GM18508 (cell line): Measurements from ENCODE around the gene ATP5F1D.
"Not testable (repeated sequence)": the region's sequence is repeated elsewhere in the genome, so short reads cannot be mapped to it uniquely, and the experiment has no call there.

Experiments used
- ATAC-seq: cut with Tn5 transposase; IDR thresholded peaks from one replicate; pipeline ENCODE4 v1.9.1; 2021; ENCODE audit warnings: moderate number of reproducible peaks; ENCODE audit not compliant: insufficient read depth, unreplicated experiment

The ATP5F1D gene

GRCh38 chr19:1241417-1242095 lies at the start of gene ATP5F1D:
Gene ATP5F1D (plus strand): TSS chr19:1241751. CDS start chr19:1241851, 100 bp downstream.
- ATAC-seq, result no peak

GRCh38 chr19:1199531-1199930 lies 42.0 kb upstream of the ATP5F1D start:
- ATAC-seq, result no peak

- not testable (repeated sequence) for ATAC-seq
These were observed 40.9 kb upstream of the ATP5F1D start for GRCh38 chr19:1200614-1201013.

- ATAC-seq, result peak; percentile 53
These were observed 36.1 kb upstream of the ATP5F1D start, which contains the start of gene STK11 for GRCh38 chr19:1205114-1206099. Gene STK11 (plus strand): TSS chr19:1205778. CDS start chr19:1206914, 1,136 bp downstream.

GRCh38 chr19:1206150-1206863 lies 35.2 kb upstream of the ATP5F1D start:
- ATAC-seq, result no peak

- no peak for ATAC-seq
These were observed 34.6 kb upstream of the ATP5F1D start for GRCh38 chr19:1206864-1207450.

- ATAC-seq, result not testable (repeated sequence)
These were observed 32.7 kb upstream of the ATP5F1D start for GRCh38 chr19:1208830-1209229.

GRCh38 chr19:1210227-1210538 lies 31.4 kb upstream of the ATP5F1D start:
- ATAC-seq, result no peak

GRCh38 chr19:1211494-1212234 lies 29.9 kb upstream of the ATP5F1D start:
- no peak for ATAC-seq

GRCh38 chr19:1213391-1214286 lies 27.9 kb upstream of the ATP5F1D start:
- ATAC-seq, result no peak

- ATAC-seq, result no peak
These were observed 27.2 kb upstream of the ATP5F1D start for GRCh38 chr19:1214299-1214861.

GRCh38 chr19:1214862-1215731 lies 26.5 kb upstream of the ATP5F1D start:
- no peak for ATAC-seq

- ATAC-seq, result no peak
These were observed 24.8 kb upstream of the ATP5F1D start for GRCh38 chr19:1216756-1217155.

GRCh38 chr19:1217366-1217765 lies 24.2 kb upstream of the ATP5F1D start:
- ATAC-seq, result no peak

- no peak for ATAC-seq
These were observed 22.6 kb upstream of the ATP5F1D start for GRCh38 chr19:1218751-1219567.

GRCh38 chr19:1219786-1220476 lies 21.6 kb upstream of the ATP5F1D start:
- ATAC-seq, result no peak
